Stimulated activated CD8-positive, alpha-beta memory T cell treated with anti-CD3 and anti-CD28 coated beads, Interleukin-15, amount 100 ng/mL, for 24 hours (primary cell): Measurements from ENCODE around the gene KRT82.
"Not testable (repeated sequence)": the region's sequence is repeated elsewhere in the genome, so short reads cannot be mapped to it uniquely, and the experiment has no call there.

ENCODE experiments used
- DNase-seq: peaks from one replicate; pipeline ENCODE4 v3.0.0-alpha.2; 2020; ENCODE audit warnings: low read depth

The KRT82 gene

DNA sequence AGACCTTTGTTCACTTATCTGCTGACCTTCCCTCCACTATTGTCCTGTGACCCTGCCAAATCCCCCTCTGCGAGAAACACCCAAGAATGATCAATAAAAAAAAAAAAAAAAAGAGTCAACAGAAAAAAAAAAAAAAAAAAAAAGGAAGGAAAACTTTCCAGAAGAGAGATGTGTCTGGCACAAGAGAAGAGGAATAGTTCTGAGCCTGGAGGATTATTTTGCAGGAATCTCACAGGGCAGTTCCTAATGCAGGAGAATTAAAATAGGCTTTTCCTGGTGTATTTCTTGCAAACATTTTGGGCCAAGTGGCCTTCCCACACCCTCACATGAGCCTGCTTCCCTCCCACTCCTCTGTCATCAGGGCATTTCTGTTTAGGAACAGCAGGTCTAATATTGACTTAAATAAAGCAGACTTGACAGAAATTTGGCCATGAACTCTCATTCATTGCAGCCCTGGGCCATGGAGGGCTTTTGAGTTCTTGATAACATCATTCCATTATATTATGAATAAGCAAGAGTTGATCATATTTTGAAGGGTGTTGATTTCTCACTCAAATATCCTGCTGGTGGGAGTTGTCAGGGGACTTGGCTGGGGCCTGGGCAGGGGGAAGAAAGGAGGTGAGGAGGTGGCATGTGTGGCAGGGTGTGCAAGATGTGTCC lies 4.6 kb upstream of the KRT82 start:
- not testable (repeated sequence) for DNase-seq

- DNase-seq, result no peak
Observed at GRCh38 chr12:52407918-52408317, 1.8 kb upstream of the KRT82 start.

DNA sequence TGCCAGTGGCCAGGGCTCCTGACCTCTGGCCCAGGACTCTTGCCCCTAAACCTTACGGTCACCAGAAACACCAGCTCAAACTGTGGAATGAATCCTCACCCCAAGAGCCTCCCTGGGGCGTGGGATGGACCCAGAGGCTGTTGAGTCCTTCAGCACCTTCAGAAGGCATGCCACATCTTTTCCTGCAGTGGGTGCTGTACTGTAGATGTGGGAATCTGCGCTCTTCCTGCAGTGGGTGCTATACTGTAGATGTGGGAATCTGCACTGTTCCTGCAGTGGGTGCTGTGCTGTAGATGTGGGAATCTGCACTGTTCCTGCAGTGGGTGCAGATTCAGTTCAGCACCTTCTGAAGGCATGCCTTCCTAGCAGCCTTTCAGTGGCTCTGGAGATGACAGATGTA lies 1.2 kb downstream of the KRT82 start:
- no peak for DNase-seq

GRCh38 chr12:52403561-52403960 lies 2.6 kb downstream of the KRT82 start:
- no peak for DNase-seq

GRCh38 chr12:52402873-52403540 lies 3.1 kb downstream of the KRT82 start:
- DNase-seq, result no peak

DNA sequence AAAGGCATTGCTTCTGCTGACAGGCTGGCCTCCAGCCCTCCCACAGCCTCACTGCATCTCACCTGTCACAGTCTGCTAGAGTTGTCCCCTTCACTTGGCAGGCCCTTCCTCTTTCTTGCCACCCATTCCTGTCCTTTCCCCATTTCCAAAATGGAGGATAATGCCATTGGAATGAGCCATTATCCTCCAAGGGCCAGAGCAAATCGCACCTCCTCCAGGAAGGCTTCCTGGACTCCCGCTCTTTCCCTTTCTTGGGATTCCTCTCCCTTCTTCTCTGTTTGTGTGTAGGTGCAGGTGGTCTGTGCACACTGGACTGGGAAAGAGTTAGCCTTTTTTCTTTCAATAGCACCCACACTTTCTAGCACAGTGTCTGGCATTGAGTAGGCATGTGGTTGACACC lies 3.8 kb downstream of the KRT82 start:
- no peak for DNase-seq

- DNase-seq, result no peak
Observed at GRCh38 chr12:52401926-52402325, 4.2 kb downstream of the KRT82 start.

GRCh38 chr12:52401526-52401925 lies 4.6 kb downstream of the KRT82 start:
- DNase-seq, result no peak

GRCh38 chr12:52400906-52401305 lies 5.2 kb downstream of the KRT82 start:
- no peak for DNase-seq

DNA sequence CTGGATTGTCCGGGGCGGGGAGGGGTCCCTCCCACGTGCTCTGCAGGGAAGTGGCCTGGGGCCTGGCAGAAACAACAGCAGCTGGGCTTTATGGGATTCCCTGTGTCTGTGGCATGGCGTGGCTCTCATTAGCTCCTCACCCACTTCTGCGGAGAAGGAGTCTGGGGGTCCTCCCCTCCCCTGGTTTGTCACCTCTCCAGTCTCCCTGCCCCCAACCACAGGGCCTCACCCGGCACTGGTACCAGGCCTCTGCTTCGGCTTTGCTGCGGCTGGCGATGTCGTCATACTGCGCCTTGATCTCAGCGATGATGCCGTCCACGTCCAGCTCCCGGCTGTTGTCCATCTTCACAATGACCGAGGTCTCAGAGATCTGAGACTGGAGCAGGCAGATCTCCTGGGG lies 6.4 kb downstream of the KRT82 start:
- DNase-seq, result no peak

GRCh38 chr12:52398176-52398575 lies 8.0 kb downstream of the KRT82 start:
- DNase-seq, result no peak

GRCh38 chr12:52396656-52397055 lies 9.5 kb downstream of the KRT82 start:
- no peak for DNase-seq

- DNase-seq, result no peak
Observed at GRCh38 chr12:52395761-52396434, 10.2 kb downstream of the KRT82 start.

- no peak for DNase-seq
Observed at GRCh38 chr12:52394836-52395405, 11.2 kb downstream of the KRT82 start.

- no peak for DNase-seq
Observed at GRCh38 chr12:52392465-52393007, 13.6 kb downstream of the KRT82 start.

DNA sequence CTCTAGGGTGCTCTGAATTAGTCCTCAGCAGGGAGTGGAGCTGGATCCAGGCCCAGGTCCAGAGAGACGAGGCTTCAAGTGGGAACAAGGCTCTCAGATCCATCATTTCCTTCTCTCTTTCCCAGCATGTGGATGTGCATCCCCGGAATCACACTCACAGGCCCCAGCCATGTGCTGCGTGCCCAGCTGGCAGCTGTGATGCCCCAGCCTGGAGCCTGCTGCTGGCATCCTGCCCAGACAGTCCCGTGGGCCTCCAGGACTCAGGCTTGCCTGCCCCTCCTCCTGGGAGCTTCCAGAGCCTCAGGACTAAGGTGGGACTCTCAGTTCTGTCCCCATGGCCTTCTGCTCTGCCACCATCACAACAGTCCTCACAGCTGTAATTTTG lies 14.5 kb downstream of the KRT82 start:
- DNase-seq, result no peak

DNA sequence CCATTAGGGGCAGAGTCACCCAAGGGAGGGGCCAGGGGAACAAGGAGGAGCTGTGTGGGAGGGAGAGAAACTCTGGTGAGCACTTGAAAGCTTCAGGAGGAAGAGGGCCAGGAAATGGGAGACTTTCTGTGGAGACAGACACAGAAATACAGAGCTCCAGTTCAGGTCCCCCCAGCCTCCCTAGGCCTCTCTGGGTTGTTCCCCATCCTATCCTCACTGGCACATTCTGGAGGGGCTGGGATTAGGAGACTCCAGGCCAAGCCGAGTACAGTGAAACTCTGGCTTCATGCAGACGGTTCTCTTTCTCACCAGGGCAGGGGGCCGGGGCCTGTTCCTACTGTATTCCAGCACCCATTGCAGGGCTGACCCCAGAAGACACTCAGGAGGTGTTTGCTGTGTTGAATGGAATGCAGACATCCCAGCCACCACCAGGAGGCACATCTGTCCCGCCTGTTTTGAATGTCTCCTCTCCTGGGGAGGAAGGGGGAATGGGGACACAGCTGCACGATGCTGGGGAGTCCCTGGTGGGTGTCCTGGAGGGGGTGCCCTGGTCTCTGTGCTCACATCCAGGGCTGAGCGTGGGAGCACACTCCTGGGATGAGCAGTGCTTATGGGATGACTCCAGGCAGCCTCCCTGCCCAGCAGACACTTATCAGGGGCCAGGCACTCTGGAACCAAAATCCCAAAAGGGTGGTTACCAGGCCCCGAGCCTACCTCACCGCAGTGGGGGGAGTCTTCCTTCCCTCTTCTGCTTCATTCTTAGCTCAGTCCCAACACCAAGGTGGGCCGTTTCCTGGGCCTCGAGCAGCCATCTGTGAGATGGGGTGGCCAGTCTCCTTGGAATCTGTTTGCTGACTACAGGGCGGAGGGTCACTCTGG lies 15.2 kb downstream of the KRT82 start:
- DNase-seq, result no peak

DNA sequence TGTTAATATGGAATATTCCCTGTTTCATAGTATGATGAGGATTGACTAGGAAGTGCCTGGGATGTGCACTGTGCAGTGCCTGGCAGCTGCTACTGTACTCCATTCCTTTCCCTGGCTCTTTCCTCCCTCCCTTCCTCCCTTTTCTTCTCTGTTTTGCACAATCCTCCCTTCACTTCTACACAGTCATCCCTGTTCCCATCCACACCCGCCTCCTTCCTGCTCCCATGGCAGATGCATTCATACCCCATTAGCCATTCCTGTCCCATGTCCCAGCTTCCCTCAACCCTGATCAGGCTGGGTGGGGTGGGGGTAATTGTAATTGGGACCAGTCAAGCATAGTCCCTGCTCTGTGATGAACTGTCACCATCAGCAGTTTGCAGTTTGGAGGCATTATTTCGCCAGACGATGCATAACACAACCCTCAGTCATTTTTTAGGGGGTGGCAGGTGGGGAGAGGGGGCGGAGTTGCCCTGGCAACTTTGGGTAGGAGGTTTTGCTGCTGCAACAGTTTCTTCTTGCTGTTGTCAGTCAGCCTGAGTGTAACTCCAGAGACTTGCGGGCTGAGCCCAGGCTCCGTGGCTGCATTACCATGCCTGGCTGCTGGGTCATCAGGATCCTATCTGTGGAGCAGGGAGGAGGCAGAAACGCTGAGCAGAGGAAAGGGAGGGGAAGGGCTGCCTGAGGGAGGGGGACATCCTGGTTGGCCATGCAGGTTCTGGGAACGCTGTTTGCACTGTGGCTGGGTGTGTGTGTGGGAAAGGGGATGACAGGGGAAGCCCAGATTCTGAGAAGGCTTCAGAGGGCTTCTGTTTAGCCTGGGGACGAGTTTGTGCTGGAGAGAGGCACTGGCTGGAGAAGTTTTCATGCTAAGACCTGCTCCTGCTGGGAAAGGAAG lies 16.6 kb downstream of the KRT82 start:
- DNase-seq, result no peak

DNA sequence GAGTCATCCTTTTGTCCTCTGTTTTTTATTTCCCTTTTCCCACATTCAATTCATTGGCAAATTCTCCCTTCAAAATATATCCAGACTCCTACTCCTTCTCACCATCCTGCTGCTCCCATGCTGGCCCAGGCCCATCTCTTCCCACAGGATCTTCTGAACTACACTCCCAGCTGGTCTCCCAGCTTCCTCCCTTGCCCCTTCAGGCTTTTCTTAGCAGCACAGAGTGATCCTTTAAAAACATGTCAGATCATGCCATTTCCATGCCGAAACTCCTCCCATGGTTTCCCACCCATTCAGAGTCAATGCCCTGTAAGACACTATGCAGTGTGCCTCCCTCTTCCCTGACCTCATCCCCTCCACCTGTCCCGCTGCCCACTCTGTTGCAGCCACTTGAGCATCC lies 18.3 kb downstream of the KRT82 start:
- DNase-seq, result no peak

GRCh38 chr12:52385226-52385702 lies 20.9 kb downstream of the KRT82 start, which contains the start of gene KRT84:
Gene KRT84, minus strand, starts transcription at chr12:52385652. Its CDS starts 67 bp downstream, at chr12:52385585.
- no peak for DNase-seq

- no peak for DNase-seq
Observed at GRCh38 chr12:52383331-52383730, 22.8 kb downstream of the KRT82 start.
